HG02870 (cell line): ENCODE results near the gene SLC25A19.

Experiments used
- ATAC-seq: cut with Tn5 transposase; IDR thresholded peaks from one replicate; pipeline ENCODE4 v1.9.1; 2021; ENCODE audit warnings: mild to moderate bottlenecking, moderate library complexity; ENCODE audit not compliant: unreplicated experiment

The SLC25A19 gene

DNA sequence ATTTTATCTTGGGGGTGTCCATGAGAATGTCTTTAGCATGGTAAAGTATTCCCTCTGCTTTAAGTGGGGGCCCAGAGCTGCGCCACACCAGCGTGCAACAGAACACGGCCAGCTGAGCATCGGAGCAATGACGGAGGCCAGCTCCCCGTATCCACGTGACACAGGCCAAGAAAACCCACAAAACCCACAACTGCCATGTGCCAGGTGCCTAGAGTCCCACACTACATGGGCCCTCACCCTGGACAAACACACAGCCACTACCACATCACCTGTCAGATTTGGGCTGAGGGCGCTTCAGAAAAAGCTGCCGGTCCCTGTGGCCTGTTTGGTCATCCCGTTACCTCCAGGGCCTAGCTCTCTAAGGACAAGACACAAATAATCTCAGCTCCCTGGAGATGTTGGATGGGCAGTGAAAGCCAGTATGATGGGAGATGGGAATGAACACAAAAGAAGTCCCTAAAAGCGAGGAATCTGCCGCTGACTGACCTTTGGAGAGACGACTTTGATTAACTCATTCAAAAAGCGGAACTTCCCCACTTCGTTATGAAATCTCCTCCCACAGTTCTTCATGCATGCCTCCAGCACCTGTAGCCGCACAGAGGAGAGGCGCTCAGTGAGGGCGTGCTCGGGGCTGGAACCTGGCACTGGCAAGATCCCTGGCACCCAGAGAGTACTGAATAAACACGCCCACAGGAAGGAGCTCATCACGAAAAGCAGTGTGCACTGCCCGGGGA, 44.9 kb downstream of the SLC25A19 start:
- no peak for ATAC-seq

DNA sequence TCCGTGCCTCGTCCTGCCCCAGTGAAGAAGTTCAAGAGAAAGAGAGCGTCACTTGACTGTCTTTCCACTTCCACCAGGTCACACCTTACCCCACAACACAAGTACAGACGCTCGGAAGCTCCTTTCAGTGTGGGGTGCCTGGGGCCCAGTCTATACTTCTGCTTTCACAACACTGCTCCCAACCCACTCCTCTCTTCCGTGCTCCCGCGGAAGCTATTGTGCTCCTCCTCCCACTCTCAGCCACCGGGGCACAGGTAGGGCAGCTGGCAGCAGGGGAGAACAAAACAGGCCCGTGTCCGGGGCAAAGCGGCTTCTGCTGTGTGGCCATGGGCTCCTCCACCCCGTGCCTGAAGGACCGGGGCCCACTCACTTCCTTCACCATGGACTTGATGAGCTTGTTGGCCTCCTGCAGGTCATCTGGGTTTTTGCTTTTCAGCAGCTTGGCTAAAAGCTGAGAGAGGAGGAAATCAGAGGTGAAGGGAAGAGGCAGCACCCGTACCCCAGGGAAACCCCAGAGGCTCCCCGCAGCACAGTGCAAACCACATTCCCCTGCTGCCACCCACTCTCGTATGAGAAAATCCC, 46.7 kb downstream of the SLC25A19 start:
- ATAC-seq, result no peak

DNA sequence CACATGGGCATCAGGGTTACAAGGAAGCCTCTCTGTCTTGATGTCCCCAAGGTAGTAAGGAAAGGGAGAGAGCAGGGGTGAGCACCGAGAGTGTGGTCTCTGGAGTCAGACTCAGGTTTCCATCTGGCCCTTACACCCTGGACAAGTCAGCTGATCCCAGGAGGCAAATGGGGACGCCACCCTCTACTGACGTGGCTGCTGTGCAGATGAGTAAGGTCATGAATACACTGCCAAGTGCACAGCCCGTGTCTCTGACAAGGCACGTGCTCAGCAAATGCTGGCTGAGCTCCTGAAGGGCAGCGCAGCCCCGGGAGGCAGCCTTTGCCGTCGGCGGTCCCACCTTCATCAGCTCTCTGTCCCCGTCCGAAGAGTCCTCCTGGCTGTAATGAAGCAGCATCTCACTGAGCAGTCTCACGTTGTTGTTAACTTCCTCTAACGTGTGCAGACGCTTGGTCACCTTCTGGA, 47.2 kb downstream of the SLC25A19 start:
- no peak for ATAC-seq

DNA sequence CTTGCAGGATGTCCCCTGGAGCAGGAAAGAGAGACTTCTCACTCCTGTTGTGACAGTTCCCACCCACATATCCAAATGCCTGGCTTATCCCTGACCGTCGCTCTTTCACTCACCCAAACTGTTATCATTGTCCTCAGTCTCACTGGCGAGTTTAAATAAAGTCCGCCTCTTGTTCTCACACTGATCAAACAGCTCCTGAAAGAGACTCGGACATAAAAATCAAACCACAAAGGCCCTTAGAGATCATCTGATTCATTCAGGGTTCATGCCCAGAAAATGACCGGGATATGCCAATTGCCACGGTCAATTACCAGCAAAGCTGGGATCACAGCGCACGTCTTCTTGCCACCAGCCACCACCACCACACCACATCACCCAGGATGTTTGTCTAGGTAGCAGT, 47.7 kb downstream of the SLC25A19 start:
- ATAC-seq, result no peak

DNA sequence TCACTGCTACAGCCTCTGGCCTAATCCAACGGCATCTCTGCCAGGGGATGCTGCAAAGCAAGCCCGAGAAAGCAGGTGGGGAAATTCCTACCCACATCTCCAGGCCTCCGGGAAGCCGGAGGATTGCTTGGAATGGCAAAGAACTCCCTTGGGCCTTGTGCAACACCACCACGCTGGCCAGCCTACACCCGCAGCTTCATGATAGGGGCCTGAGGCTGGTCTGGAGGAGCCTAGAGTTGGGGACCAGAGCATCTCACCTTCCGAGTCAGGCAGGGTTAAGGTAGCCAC, 48.1 kb downstream of the SLC25A19 start:
- no peak for ATAC-seq

DNA sequence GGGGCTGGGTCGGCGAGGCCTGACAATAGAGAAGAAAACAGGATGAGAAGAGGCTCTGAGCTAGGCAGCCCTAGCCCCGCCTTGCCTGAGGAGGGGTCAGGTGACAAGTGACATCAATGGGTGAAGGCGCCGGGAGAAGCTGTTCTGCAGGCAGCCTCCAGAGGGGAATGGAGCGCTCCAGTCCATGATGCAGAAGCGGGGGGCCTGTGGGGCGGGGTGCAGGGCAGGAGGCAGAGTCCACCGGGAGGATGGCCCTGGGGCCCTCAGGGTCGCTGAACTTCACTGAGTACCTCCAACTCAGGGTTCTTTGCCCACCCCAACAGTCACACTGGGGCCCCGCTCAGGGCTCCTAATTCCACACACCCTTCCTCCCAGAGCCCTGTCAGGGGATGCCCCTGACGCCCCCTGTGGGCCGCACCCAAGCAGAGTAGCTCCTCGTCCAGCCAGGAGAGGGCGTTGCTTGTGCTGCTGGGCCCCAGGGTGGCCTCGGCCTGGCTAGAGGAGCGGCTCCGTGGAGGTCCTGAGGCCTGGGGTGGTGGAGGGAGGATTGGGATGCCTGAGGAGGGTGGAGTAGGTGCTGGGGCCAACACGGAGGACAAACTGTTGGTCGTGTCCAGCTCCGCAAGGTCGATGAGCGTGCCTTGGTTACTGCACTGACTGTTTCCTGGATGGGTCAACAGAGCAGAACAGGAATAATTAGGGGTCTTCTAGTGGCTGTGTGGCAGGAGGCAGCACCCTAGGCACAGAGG, 48.7 kb downstream of the SLC25A19 start:
- no peak for ATAC-seq

DNA sequence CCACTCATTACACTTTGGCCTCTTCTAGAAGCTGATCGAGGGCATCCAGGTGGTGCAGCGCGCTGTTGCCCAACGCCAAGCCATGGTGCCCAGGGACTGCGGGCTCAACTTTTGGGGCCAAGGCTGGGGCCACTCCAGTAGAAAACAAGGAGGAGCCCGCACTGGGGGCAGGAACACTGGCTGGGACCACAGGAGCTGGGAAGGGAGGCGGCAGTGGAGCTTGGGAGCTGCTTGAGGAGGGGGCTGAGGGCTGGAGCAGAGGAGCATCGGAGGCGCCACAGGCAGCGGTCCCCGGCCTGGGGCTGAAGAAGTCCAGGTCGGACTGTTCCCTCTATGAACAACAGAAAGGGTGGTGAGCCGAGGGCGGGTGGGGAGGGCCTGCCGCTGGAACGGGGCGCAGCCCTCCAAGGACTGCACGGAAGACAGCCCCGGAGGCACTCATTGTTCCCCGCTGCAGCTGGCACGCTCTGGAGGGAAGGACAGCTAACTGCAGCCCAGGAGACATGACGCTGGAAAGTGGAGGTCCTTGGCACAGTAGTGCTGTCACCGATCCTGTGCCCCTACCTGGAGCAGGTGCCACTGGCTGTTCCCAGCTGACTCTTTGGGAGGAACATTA, 49.3 kb downstream of the SLC25A19 start:
- no peak for ATAC-seq

DNA sequence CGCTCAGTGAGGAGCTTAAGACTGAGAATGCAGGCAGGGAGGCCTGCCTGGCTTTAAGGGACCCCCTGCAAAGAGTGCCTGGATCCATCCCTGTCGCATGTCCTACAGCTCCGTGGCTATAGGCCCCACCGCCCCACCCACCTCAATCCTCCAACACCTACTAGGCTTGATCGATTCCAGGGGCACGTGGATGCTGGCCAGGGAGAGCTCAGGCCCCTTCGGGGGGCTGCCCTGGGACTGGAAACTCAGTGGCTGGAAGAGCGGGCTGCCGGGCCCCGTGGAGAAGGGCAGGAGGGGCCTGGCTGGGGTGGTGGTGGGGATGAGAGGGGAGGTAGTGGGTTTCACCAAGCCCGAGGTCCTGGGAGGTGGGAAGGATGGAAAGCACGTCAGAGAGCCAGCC, 50.0 kb downstream of the SLC25A19 start:
- no peak for ATAC-seq

DNA sequence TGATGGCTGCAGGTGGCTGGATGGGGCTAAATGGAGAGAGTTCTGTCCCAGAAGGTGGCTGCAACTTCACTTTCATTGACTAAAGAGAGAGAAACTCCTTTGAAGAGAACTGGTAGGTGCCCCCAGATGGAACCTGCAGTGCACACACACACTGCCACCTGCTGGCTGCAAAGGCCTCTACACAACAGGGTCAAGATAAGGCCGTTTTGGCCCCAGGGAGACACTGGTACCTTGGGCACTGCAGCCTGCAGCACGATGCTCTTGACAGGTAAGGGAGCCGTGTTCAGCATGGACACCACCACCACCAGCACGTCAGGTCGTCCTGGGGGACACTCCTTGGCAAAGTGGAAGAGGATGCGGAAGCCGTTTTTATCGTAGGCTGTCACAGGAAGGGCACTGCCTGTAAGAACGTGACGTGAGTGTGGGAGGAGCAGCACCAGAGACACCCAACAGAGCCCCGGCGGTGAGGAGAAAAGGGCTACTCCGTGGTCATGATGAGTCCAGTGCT, 50.5 kb downstream of the SLC25A19 start:
- ATAC-seq, result no peak

DNA sequence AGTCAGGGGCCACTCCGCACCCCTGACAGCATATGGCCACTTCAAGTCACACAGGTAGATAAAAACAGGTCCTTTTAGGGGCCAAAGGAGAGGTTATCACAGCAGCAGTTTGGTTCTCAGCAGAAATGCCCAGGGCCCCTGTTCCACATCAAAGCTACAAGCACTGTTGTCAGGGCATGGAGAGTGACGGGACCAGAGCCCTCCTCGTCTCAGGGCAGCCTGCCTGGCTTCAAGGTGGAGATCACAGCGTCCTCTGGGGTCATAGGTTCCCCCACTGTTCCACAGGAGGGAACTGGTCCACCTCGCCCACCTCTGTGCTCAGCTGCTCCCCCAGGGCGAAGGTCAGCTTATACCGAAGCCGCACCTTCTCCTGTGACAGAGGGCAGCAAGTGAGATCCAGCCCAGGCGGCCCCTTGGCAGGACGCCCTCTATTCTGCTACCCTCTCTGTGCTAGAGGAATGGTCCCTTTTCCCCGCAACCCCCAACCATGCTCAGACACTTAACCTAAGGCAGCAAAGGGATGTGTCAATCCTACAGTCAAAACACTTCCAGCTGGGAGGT, 51.1 kb downstream of the SLC25A19 start:
- no peak for ATAC-seq

DNA sequence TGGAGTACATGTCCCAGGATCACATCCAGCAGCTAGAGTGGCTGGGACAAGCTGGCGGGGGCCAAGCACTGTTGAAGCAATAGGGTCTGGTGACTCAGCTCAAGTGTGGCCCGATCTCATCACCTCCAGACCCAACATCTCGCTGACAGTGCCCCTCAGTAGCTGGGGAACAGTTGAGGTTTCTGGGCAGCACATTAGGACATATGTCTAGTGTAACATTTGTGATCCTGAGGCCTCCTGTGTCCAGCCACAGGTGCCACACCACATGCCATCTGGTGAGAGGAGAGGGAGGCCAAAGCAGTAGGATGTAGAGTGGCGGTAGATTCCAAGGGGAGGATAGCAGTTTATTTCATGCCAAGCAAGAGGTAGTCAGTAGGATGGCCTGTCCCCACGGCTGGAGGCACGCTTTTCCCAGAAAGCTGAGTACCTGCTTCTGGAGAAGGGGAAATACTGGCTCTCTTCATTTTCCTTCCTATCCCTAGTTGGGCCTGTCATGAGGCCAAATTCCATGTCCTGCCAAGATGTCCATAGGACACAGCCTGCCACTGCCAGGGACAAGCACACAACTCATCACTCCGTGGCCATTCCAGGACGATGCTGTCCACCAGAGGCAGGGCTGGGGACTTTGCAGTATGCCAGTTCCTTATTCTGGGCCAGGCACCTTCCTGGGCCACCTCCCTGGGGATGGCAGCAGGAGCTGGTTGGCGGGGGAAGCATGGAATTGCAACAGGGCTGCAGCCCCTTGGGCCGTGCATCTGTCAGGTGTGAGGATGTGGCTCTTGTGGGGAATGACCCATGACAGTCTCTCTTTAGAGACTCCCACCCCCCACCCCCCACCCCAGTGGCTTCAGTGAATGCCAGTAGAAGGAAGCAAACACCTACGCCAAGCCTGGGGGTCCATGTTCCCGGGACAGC, 51.9 kb downstream of the SLC25A19 start:
- ATAC-seq, result no peak

DNA sequence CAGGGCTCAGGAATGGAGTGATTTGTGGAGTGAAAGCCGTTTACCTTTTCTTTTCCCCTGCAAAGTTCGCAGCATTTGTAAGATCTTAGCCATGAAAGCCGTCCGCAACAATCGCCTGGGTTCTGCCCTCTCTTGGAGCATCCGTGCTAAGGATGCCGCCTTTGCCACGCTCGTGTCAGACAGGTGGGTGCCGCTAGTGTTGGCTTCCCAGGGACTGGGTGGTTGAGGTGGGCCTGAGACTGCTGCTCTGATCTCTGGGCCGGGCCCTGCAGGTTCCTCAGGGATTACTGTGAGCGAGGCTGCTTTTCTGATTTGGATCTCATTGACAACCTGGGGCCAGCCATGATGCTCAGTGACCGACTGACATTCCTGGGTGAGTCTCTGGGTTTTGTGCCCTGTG, 56.4 kb downstream of the SLC25A19 start:
- no peak for ATAC-seq

DNA sequence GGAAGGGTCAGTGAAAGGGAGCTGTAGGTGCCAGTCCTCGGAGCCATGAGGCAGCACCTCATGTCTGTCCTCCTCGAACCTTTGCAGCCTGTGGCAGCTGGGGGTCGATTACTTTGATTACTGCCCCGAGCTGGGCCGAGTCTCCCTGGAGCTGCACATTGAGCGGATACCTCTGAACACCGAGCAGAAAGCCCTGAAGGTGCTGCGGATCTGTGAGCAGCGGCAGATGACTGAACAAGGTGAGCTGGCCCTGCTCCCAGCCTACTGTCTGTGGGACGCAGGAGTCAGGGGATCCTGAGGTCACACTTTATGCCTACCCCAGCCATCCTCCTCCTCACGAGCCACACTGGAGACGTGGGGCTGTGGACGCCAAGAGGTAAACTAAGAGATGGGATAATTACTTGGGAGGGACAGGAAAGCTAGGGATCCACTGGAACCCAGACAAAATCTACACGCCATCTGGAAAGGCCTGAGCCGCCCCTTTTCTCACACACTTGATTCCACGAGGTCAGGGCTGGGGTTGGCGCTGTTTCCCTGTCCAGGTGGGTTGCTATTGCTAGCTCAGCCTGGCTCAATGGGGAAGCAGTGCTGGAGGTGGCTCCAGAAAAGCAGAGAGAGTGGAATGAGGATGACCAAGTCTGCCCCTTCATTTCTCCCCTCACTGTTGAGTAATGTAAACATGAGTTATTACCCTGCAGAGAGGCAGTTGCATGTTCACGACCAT, 57.3 kb downstream of the SLC25A19 start:
- no peak for ATAC-seq

DNA sequence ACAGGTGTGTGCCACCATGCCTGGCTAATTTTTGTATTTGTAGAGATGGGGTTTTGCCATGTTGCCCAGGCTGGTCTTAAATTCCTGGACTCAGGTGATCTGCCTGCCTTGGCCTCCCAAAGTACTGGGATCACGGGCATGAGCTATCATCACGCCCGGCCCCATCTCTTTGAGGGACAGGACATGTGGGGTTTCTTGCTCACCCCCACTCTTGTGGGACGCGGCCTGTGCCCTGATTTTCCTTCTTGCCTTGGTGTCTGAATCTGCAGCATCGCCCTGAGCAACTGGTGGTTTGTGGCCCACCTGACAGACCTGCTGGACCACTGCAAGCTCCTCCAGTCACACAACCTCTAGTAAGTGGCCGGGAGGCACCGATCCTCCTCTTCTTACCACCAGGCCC, 58.2 kb downstream of the SLC25A19 start:
- ATAC-seq, result no peak

DNA sequence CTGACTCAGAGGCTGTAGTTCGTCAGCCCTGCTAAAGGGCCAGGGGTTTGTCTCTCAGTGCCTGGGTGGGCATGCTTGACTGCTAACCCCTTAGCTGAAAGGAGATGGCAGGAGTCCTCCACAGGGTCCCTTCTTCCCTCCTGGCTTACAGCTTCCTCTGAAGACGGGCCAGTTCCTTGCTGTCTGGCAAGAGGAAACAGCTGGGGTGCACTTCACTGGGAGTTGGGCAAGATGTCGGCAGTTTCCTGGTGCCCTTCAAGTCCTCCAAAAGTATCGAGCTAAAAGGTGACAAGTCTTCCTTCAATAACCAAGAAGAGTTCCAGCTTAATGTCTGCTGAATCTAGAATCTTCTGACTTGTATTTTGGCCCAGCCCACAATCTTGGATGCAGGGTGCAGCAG, 60.4 kb downstream of the SLC25A19 start:
- no peak for ATAC-seq

DNA sequence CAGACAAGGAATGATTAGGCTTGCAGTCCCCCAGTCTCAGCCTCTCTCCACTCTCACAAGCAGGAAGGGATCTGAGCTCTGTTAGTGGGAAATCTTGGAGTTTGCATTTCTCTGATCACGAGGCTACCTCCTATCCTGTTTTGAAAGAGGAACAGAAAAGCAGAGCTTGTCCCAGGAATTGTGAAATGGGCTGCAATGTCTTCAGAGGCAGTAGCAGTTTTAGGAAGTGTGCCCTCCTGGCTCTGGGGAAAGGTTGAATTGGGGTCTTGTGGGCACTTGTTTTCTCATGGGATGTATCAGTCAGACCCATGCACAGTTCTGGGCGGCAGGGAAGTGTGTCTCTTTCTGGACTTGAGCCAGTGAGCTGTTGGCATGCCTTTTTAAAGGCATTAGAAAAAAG, 60.9 kb downstream of the SLC25A19 start:
- ATAC-seq, result no peak

DNA sequence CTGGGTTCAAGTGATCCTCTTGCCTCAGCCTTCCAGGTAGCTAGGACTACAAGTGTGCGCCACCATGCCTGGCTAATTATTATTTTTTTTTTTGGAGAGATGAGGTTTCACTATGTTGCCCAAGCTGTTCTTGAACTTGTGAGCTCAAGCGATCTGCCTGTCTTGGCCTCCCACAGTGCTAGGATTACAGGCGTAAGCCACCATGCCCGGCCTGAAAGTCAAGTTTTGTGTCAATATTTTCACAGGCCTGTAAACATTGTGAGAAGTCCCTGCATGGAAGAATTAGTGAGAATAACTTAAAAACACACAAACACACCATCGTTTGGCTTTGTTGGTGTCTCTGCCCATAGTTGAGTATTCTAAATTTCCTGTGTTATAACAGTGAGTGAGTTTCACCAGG, 61.5 kb downstream of the SLC25A19 start:
- no peak for ATAC-seq

DNA sequence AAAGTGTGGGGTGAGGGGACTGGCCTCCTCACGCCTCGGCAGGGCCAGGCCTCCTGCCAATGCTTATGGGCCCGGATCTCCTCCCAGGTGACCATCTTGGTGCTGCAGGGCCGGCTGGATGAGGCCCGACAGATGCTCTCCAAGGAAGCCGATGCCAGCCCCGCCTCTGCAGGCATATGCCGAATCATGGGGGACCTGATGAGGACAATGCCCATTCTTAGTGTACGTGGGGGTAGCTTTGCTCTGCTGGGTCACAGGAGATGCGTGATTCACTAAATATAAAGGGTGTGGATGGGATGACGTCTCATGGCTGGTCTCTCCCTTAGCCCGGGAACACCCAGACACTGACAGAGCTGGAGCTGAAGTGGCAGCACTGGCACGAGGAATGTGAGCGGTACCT, 64.2 kb downstream of the SLC25A19 start:
- ATAC-seq, result no peak
